HG03025 (cell line): ENCODE data around the gene BTD.

ENCODE experiments used
- ATAC-seq: cut with Tn5 transposase; IDR thresholded peaks from one replicate; pipeline ENCODE4 v1.9.1; 2021; ENCODE audit warnings: mild to moderate bottlenecking, moderate library complexity; ENCODE audit not compliant: unreplicated experiment, low FRiP score

Gene BTD

DNA sequence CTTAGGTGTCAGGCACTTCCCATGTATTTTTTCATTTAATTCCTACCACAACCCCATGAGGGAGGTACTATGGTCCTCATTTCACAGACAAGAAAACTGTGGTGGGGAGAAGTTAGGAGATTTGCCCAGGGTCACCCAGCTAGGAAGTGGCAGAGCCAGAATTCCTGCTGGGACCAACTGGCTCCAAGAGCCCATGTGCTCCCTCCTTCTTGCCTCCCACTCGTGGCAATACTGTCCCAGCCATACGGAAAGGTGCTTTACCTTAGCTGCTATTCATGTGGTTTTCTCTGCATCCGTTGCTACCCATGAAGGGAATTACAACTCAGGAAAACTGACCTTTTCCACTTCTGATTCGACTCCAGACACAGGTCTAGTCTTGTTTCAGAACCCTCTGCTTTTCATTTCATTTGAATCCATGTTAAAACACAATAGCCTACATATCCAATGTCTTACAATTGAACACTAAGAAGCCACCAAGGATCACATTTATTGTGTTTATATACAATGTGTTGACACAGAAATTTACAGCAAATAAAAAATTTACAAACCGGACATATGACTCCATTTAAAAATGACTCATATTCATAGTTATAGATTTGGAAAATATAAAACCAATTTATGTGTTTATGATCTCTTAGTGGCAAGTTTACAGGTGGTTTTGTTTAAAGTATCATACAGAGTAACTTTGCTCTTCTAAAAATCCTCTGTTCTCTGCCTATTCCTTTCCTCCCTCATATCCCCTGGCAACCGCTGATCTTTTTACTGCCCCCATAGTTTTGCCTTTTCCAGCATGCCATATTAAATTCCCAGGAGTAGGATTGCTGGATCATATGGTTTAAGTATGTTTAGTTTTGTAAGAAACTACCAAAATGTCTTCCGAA, 58.8 kb downstream of the BTD start:
- ATAC-seq, result no peak

DNA sequence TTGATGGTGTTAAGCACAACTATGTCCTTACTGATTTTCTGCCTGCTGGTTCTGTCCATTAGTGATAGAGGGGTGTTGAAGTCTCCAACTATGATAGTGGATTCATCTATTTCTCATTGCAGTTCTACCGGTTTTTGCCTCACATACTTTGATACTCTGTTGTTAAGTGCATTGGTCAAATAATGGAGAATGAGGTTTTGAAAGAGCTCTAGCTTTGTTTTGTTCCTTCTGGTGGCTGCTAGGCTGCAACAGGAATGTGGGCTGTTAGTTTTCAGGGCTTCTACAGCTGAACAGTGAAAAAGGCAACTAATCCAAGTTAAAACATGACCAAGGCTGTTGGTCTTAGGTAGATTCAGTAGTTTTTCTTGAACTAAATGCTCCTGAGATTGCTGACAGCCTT, 62.6 kb downstream of the BTD start:
- ATAC-seq, result no peak

DNA sequence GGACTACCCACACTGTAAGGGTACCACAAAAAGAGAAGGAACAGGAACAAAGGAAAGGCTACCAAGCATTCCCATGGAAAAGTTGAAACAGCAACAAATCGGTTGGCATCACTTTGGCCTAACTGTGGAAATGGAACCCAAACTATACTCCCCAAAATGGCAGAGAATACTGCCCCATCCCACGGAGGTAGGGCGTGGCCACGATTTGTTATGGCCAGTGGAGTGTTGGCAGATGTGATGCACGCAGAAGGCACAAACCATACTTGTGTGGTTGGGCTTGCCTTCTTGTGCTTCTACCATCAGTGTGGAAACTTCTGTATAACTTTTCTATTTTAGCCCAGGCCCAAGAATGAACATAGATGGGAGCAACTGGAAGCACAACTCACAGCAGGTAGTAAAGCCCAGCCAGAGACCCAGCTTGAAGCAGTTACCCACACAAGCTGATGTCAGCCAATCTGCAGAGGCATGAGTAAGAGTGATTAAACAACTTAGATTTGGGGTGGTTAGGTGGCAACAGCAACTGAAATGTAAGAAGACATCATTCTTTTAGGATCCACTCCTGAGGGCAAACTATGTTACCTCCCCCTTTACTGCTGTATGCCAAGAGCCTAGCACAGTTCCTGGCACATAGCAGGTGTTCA, 64.1 kb downstream of the BTD start:
- ATAC-seq, result no peak

DNA sequence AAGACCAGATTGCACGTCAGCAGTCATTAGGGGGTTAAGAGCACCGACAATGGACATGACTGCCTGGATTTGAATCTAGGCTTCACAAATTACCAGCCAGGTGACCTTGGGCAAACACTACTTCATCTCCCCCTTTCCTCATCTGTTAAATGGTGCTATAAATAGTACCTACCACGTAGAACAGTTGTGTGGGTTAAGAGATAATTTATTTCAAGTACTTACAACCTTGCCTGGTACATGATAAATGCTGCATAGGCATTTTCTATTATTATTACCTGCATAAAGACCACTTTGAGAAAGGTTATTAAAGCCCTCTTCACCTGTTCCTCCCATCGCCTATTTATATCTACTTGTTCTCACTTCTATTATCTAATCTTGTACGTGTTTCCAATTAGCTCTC, 64.7 kb downstream of the BTD start:
- ATAC-seq, result no peak

DNA sequence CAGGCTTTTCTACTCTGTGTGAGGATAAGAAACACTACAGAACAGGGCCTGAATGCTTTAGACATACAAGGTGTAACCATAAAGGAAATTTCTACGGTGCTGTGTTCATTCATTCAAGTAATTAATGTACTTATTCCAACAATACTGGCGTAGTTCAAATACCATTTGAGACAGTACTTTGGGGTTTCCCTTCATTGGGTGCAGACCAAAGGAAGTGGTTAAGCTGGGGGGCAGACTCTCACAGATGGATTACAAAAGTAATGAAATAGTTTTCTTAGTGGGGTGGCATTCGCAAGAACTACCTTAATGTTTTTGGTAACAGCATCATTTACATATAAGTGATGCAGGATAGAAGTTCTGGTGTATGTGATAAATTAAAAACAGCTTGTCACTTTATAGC, 65.9 kb downstream of the BTD start:
- ATAC-seq, result no peak

DNA sequence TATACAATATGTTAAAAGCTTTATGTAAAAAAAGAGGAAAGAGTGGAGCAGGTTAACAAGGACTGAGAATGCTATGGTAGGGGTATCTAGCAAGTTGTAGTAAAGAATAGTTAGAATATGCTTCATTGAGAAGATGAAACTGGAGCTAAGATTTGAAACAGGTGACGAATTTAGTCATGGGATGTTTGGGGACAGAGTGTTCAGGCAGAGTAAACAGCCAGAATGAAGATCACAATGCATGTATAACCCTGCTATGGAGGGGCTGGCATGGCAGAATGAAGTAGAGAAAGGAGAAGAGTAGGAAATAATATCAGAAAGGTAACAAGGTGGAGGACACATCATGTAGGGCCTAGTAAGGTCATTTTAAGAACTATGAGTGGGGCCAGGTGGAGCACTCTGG, 72.0 kb downstream of the BTD start:
- ATAC-seq, result no peak

DNA sequence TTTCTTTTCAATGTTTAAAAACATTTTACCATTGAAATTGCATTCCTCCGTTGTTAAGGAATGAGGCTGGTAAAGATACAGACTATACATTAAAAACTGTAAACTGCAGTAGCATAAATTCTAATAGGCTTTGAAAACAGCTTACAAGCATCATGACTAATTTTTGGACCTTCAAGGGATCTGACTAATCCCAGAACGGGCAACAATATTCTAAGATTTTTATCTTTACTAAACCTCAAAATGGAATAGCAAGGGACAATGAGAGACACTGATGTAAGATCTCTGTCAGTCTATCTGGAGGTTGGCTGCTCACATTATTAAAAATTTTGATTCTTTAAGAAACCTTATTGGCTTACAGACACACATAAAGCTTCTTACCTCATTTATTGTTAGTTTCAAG, 74.7 kb downstream of the BTD start:
- no peak for ATAC-seq

DNA sequence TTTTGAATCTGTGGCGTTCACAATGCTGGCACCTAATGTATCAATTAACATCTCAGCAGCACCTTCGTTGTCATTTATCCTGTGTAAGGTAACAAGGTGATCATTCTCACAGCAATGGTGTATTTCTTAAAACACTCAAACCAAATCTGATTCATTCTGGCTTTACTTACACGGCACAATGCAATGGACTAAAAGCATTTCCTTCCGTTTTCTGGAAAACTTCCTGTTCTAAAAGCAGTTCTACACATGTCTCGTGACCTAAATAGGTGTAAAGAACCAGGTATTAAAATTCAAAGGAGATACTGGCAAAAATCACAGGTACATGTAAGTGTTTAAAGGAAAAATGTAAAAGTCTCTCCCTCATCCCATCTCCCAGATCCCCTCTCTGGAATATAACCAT, 77.8 kb downstream of the BTD start:
- no peak for ATAC-seq

DNA sequence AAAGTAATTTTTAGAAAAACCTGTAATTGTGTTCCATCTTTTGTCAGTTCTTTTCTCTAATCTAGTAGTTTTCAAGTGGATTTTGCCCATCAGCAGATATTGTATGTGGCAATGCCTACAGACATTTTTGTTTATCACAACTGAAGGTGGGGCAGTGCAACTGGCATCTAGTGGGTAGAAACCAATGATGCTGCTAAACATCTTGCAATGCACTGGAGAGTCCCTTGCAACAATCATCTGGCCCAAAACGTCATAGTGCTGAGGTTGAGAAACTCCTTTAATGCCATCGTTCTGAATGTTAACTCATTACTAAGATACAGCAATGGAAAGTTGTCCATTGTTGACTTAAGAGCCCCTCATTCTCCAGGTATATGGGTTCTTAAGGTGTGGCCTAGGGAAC, 80.1 kb downstream of the BTD start:
- ATAC-seq, result no peak

DNA sequence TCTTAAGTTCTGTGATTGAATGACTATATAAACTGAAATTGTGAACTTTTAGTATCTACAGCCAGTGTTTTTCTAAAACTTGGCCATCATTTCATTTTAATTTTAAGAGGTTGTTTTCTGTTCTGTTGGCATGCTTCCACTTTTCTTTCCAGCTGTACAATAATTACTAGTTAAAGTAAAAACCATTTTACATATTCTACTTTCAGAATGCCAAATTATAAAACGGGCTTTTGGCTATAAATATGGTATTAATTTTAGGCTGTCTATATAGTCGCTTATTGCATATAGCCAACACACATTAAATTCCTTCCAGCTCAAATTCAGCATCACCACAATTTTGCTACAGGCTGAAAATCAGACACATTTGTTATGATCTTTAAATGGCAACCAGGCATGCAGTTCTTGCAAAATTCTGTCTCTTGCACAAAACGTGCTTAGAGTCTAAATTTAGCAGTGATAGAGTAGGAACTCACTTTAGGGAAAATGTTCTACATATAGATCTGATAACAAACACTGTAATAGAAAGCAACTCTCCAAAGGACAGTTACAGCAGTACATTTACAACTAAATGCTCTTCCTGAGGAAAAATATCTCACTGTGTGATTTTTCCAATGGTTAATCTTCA, 81.1 kb downstream of the BTD start:
- no peak for ATAC-seq

DNA sequence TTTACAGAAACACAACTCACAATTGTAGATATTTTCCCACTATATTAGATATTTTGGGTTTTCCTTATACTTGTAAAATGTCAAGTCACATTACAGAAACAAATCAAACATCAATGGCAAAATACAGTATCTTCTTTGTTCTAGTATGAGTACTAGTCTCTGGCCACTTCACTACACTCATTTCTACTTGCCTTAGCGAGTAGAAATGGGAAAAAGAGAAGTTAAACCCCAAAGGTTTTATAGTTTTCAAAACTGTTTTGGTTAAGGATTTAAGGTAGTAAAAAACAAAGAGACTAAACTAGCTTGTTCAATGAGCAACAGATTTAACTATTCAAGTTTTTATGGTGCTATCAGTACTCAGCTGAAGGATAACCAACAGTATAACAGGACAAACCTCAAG, 81.7 kb downstream of the BTD start:
- no peak for ATAC-seq

DNA sequence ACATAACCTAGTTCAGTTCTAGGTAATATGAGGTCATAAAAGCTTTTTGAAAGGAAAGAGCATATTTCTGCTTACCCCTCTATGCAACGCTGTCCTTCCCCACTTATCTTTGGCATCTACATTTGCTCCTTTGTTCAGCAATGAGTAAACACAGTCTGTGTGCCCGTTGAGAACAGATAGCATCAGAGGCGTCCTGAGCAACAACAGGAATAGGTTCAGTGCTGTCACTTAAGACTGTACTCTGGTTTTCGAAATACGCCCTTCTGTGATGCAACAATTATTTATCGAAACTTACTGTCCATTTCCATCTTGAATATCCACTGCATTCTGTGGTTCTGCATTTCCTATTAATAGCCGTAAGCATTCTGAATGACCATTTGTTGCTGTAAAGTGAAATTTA, 84.4 kb downstream of the BTD start:
- ATAC-seq, result no peak

DNA sequence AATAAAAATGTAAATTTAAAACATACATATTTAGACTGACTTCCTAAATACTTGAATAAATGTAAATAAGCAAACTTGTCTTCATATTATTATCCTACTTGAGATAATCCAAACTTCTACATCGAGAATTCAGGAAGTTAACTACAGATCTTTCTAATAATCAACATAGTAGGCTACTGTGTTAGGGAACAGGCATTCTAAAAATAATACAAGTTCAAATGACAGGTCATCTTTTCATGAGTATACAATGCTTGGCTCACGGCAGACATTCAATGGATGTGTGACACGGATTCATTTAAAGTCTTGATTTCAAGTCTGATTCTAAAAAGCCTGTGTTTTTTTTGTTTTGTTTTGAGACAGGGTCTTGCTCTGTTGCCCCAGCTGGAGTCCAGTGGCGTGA, 88.7 kb downstream of the BTD start:
- no peak for ATAC-seq

DNA sequence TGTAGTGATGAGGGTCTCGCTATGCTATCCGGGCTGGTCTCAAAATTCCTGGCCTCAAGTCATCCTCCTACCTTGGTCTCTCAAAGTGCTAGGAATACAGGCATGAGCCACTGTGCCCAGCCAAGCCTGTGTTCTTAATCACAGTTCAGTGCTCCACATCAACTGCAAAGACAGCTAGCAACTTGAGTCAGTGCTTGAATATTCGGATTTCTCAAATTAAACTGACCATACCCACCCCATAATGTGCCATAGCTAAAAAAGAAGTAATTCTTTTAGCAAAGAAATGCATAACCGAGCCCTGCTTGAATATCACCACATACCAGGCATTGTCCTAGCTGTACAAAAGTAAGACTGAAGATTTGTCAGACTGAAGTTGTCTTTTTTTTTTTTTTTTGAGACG, 89.2 kb downstream of the BTD start:
- ATAC-seq, result no peak

DNA sequence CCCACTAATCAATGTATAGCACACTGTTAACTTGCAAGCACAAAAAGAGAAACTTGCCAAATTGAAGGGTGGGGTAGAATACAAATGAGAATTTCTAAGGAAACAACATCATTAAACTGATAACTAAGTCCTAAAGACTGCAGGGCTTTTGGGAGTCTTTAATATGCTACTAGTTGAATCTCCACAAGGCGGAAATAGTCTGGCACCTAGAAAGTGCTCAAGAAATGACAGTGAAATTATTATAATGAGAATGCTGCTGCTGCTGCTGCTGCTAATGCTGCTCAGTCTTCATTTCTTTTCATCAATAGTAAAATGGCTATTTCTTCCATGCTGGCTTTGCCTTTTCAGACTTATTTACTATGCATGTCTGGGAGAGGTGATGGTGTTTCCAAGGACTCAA, 91.8 kb downstream of the BTD start:
- no peak for ATAC-seq

DNA sequence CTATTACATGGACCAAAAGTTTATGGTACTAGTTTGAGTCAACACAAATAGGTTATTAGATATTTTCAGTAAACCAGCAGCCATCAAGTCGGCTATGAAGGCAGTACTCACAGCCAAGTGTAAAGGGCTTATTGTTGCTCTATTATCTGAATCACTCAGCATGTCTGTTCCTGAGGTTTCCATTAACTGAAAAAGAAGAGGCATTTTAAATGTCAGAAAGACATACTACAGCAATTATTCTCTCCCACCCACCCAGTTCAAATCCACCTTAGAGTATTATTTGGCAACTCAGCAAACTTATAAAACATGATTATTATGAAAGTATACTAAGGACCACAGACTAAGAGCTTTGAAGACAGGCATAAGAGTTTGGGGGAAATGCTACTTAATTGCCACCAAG, 93.1 kb downstream of the BTD start:
- ATAC-seq, result no peak
